Cardiac muscle cell (in vitro differentiated cells and primary cell): ENCODE data around the gene EOGT. TPM values are rescaled to one million over a fixed set of nuclear protein-coding genes. Genes with fewer than 3 reads are reported as not detected.

Experiments used
- DNase-seq, 2 donors: peaks; one replicate each; pipeline versions ENCODE4 v3.0.0 to v3.0.0-alpha.2; 2010 to 2017; ENCODE audit warnings: low read depth in 1 of 2, low spot score in 1 of 2
- H3K27ac ChIP-seq: fragments of 200-600 bp; sonication (generic); 2 replicates; pipeline ENCODE4 v1.5.1; 2016
- H3K27me3 ChIP-seq: fragments of 200-600 bp; sonication (generic); 2 replicates; pipeline ENCODE4 v1.6.0; 2016; ENCODE audit warnings: control low read depth
- H3K36me3 ChIP-seq: fragments of 200-600 bp; sonication (generic); 2 replicates; pipeline ENCODE4 v1.5.1; 2016; ENCODE audit warnings: control low read depth
- H3K4me1 ChIP-seq: fragments of 200-600 bp; sonication (generic); 2 replicates; pipeline ENCODE4 v1.8.1; 2017; ENCODE audit warnings: low read depth, mild to moderate bottlenecking, mixed run types
- H3K4me3 ChIP-seq: fragments of 200-600 bp; sonication (generic); 2 replicates; pipeline ENCODE4 v1.5.1; 2016; ENCODE audit warnings: mild to moderate bottlenecking
- H3K9me3 ChIP-seq: fragments of 200-600 bp; sonication (generic); 2 replicates; pipeline ENCODE4 v1.5.1; 2017; ENCODE audit warnings: low read depth, mild to moderate bottlenecking, control low read depth
- polyA plus RNA-seq: library from polyadenylated mRNA; unstranded; fragments of >200 nt; fragmentation: Nextera tagmentation; extraction: Ambion mirVana; gene quantifications from 2 replicates; pipeline ENCODE4 v1.2.1, GENCODE V29; 2016
- total RNA-seq: library from RNA; depleted of rRNA; stranded (reverse); fragments of >200 nt; gene quantifications from 2 replicates; pipeline ENCODE4 v1.2.3, GENCODE V29; 2016
- TF ChIP-seq, protein P1 (sequence below): IDR thresholded peaks from 2 replicates; pipeline ENCODE4 v1.5.1; 2012; ENCODE audit warnings: low read depth, mild to moderate bottlenecking, low read length

The EOGT gene
- total and polyA plus RNA-seq, 2 experiments from 2014 or later, result 11.3 to 16.9 TPM

DNA sequence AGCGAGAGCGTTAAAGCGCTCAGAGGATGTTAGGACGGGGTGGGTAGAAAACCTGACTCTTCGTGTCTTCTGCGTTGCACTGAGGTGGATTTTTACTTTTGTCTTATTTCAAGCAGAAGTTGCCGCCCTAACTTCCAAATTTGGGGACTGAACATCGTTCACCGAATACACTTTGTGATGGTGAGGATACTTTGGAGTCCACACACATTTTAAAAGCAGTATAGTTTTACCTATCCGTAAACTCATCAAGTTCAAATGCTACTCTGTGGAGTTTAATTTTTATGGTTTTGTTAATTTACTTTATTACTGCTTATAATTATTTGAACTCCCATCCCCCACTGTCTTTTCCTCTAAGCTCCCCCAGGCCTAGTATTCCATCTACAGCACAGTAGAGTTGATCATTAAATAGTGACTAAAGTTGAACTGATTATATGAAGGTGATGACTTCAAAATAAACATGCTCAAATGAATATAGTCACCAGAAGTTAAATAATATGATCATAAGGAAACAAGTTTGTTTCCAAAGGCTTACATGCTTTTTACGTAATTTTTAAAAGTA lies 617 bp upstream of the EOGT start:
- H3K27ac ChIP-seq, result no peak overlapping the region
- TF ChIP-seq, protein P1, sequence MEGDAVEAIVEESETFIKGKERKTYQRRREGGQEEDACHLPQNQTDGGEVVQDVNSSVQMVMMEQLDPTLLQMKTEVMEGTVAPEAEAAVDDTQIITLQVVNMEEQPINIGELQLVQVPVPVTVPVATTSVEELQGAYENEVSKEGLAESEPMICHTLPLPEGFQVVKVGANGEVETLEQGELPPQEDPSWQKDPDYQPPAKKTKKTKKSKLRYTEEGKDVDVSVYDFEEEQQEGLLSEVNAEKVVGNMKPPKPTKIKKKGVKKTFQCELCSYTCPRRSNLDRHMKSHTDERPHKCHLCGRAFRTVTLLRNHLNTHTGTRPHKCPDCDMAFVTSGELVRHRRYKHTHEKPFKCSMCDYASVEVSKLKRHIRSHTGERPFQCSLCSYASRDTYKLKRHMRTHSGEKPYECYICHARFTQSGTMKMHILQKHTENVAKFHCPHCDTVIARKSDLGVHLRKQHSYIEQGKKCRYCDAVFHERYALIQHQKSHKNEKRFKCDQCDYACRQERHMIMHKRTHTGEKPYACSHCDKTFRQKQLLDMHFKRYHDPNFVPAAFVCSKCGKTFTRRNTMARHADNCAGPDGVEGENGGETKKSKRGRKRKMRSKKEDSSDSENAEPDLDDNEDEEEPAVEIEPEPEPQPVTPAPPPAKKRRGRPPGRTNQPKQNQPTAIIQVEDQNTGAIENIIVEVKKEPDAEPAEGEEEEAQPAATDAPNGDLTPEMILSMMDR, result no peak
- H3K4me3 ChIP-seq, result peak overlapping the region; percentile 66
- H3K36me3 ChIP-seq, result peaks cover 7% of the 10 kb centered on the region
- DNase-seq, result no peak
- H3K27me3 ChIP-seq, result no peaks in the 10 kb centered on the region
- H3K4me1 ChIP-seq, result peaks cover 2% of the 10 kb centered on the region
- H3K9me3 ChIP-seq, result no peaks in the 10 kb centered on the region

DNA sequence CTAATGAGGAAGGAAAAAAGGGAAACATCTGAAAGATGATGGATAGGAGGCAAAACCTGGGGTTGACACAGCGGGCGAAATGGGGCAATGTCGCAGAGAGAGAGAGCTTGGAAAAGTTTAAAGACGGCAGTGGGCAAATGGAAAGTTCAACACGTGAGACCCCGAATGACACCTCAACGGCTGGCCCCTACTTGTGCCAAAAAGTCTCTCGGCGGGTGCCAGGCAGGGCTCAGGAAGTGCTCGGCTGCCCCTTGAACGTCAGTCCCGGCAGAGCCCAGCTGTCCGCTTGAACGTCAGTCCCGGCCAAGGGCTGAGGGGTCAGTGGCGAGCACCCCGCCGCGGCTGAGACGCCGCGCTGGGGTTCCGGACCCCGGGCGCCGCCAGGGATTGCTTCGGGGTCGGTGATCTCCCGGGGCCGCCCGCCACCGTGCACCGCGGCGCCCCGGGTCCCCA lies 658 bp downstream of the EOGT start:
- Histone ChIP-seq H3K27ac (peak overlapping the region; percentile 88), H3K4me1 (peaks cover 2% of the 10 kb centered on the region), H3K4me3 (peak overlapping the region; percentile 66), H3K36me3 (peaks cover 8% of the 10 kb centered on the region), H3K27me3 (no peaks in the 10 kb centered on the region), H3K9me3 (no peaks in the 10 kb centered on the region)
- DNase-seq, result peak; percentile 66 to 72
- TF ChIP-seq, protein P1, result no peak

DNA sequence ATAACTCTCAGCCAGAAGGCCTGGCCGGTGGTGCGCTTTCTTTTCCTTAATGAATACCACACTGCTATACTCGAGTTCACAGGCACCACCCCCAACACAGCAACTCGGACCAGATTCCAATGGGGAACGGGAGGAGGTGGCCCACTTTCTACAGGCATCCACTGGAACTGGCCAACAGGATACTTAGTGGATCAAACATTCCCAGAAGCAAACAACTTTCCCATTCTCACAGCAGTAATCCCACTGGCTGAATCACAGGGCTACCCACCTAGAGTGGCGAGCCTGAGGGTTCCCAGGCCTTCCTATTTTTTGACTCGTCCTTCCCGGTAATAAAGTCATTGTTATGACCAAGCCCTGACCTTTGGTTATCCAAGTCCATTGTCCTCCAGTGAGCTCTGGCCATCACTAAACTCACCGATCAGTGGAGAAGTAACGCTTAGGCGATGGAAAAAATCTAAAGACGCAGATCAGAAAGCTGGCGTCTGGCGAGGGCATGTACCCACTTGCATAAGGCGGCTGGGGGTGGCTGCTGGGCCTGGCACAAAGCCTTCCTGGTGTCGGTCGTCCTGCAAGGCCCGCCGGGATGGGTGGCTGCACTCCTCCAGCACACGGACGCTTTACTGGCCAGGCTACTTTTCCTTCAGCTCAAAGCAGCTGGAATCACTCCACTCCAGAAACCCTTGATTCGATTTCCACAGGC lies 1.2 kb downstream of the EOGT start:
- no peaks in the 10 kb centered on the region for H3K9me3 ChIP-seq

DNA sequence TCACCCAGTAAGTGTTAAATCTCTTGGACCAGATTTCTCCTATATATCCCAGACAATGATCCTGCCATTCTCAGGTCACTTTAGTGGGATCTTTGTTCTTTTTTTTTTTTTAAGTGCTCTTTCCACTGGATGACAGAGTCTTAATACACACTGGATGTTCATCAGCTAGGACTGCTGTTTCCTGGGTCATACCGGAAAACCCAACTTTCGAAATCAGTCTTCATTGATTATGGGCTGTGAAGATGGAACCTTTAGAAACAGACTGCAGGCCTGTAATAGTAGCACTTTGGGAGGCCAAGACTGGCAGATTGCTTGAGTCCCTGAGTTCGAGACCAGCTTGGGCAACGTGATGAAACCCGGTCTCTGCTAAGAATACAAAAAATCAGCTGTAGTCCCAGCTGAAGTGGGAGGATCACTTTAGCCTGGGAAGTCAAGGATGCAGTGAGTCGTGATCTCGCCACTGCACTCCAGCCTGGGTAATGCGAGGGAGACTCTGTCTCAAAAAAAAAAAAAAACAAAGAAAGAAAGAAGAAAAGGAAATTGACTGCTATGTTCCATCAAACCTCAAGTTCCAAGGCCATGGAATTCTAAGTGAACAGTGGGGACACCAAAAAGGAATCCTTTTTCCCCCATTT lies 2.3 kb downstream of the EOGT start:
- no peak for DNase-seq
- TF ChIP-seq, protein P1, result no peak
- Histone ChIP-seq H3K9me3 (no peaks in the 10 kb centered on the region), H3K4me3 (no peak overlapping the region), H3K36me3 (peaks cover 19% of the 10 kb centered on the region), H3K4me1 (peaks cover 2% of the 10 kb centered on the region), H3K27me3 (no peaks in the 10 kb centered on the region), H3K27ac (no peak overlapping the region)

More for the DNA sequence above, 1.2 kb downstream of the EOGT start:
- TF ChIP-seq, protein P1, result no peak
- peak overlapping the region; percentile 66 for H3K4me3 ChIP-seq
- no peak overlapping the region for H3K27ac ChIP-seq
- DNase-seq, result peak in 1 of 2 donors; percentile 49
- no peaks in the 10 kb centered on the region for H3K27me3 ChIP-seq
- H3K36me3 ChIP-seq, result peaks cover 11% of the 10 kb centered on the region
- H3K4me1 ChIP-seq, result peaks cover 2% of the 10 kb centered on the region

DNA sequence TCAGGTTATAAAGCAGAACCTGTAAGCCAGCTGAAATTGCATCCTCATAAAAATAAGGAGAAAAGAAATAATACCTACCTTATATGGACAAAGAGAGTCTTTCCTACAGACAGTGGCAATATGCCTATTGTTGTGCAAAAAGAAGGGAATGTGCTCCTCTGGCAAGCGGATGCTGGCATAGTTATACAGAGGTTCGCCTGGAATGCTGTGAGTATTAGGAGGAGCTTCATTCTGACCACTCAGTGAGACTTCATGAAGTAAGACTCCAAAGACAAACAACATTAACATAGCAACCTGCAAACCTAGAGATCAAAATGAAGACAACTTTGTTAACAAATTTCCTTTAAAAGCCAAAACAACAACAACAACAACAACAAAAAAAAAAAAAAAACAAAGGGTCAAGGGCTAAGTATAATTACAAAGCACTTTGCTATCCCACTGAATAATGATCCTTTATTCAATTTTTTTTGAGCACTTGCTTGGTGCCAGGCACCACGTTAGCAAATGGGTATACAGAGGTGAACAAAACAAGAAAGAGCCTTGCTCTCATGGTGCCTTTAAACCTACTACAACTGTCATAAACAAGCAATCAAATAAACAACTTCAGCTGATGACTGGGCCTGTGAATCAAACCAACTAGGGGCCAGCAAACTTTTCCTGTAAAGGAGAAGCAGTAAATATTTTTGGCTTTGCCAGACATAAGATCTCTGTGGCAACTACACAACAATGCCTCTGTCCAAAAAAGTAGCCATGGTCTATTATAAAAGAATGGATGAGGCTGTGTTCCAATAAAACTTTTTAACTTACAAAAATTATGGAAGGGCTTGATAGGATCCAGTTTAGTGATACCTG lies 3.7 kb downstream of the EOGT start:
- DNase-seq, result peak in 1 of 2 donors; percentile 92
- Histone ChIP-seq H3K27me3 (no peaks in the 10 kb centered on the region), H3K27ac (no peak overlapping the region), H3K36me3 (peaks cover 19% of the 10 kb centered on the region), H3K4me3 (no peak overlapping the region), H3K4me1 (peaks cover 2% of the 10 kb centered on the region), H3K9me3 (no peaks in the 10 kb centered on the region)
- TF ChIP-seq, protein P1, result no peak
